SH-SY5Y (cell line): ENCODE measurements around the gene C1orf210.

Experiments
- GATA2 ChIP-seq: IDR thresholded peaks from 2 replicates; pipeline ENCODE4 v1.6.1; 2011; ENCODE audit warnings: mild to moderate bottlenecking, low read depth, low read length
- GATA3 ChIP-seq: IDR thresholded peaks from 2 replicates; pipeline ENCODE4 v1.6.1; 2011; ENCODE audit warnings: low read depth, mild to moderate bottlenecking, low read length, moderate library complexity

DNA sequence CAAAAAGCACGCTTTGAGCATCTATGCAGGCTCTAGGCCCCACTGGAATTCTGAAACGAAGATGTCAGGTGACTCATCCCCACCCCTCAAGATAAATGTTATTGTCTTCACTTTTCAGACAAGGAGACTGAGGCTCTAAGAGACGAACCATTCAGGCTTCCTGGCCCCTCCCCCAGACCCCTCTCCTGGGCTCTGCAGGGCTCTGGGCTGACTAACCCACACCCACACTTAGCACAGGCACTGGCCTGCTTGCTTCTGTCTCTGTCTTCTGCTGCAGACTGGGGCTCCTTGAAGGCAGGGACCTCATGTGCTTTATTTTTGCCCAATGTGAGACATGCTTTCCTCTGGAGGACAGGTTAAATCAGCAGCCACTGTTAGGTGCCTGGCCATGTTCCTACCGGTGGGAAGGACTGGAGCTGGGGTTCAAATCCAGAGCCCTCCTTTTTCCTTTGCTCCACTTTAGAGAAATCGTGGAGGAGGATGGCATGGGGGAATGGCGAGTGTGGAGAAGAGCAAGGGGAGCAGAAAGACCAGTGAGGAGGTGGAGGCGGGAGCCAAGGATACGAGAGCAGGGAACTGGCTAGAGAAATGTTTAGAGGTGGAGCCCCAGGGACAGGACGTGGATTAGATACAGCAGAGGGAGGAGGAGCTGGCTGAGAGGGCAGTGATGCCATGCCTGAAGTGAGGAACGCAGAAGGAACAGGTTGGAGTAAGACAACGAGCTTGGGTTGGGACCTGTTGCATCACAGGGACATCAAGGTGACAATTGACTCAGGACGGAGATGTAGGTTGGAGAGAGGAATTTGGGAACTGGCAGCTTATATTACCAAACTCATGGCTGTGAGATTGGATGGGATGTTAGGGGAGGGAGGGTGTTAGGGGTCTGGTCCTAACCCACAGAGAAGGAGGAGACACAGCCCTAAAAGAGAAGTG is 13.9 kb downstream of the C1orf210 start:
- TF ChIP-seq GATA2 (no peak), GATA3 (no peak)
